HCT116 (cell line): ENCODE measurements around the gene JAK1. TPM values are rescaled to one million over a fixed set of nuclear protein-coding genes. Genes with fewer than 3 reads are reported as not detected.

Experiments used
- ATAC-seq: fragments of 200-7000 bp; cut with Tn5 transposase; 2 replicates; pipeline ENCODE4 v1.9.1; 2020; ENCODE audit warnings: mild to moderate bottlenecking, moderate library complexity
- BruUV-seq: library from RNA; stranded (reverse); fragments of 400-500 nt; replicated peaks from 2 replicates; lab custom pipeline; 2021; lab: Mats Ljungman, UMichigan
- CTCF ChIA-PET: fragments of 300-600 bp; sonication (Branson Sonifier 250); formaldehyde crosslinking; loops from one replicate; lab custom pipeline; 2021; ENCODE audit warnings: antibody characterized with exemption; lab: Charles Lee
- POLR2A ChIA-PET: fragments of 300-600, 350-600 bp; sonication (Branson Sonifier 250); formaldehyde crosslinking; loops from one replicate; lab custom pipeline; 2021; ENCODE audit warnings: antibody characterized with exemption; lab: Charles Lee
- RAD21 ChIA-PET, 2 experiments: fragments of 300-600 bp; sonication (Branson Sonifier 250); formaldehyde crosslinking; loops; one replicate each; lab custom pipeline; 2023; ENCODE audit warnings: low total read pairs in 2 of 2; ENCODE audit not compliant: uncharacterized antibody in 2 of 2, unreplicated experiment in 2 of 2, low non-redundant PET in 1 of 2; lab: Charles Lee
- DNase-seq: peaks from one replicate; pipeline ENCODE4 v3.0.0-alpha.2; 2010; ENCODE audit warnings: low read depth, low spot score
- H2AFZ ChIP-seq: fragments of 200-600 bp; shearing (Covaris generic), sonication (generic); 2 replicates; pipeline ENCODE4 v1.6.1; 2017; ENCODE audit warnings: low read depth, mixed run types, mixed read lengths, antibody characterized with exemption, low read length; ENCODE audit not compliant: poor library complexity, severe bottlenecking
- H3K27ac ChIP-seq: 2 replicates; pipeline ENCODE4 v1.5.1; 2012; ENCODE audit warnings: low read depth, low read length
- H3K27me3 ChIP-seq: fragments of 200-600 bp; sonication (generic); 2 replicates; pipeline ENCODE4 v1.6.1; 2016; ENCODE audit warnings: mixed run types, low read length, mixed read lengths; ENCODE audit not compliant: insufficient read depth
- H3K36me3 ChIP-seq, 2 experiments: fragments of 200-500 bp in 1 of 2; fragments of 200-600 bp in 1 of 2; sonication (Bioruptor generic) in 1 of 2; sonication (generic) in 1 of 2; 2 replicates each; pipeline versions ENCODE4 v1.5.1 to v1.6.1; 2014 to 2016; ENCODE audit warnings: low read length in 2 of 2, inconsistent platforms in 1 of 2, mixed read lengths in 1 of 2, mixed run types in 1 of 2; ENCODE audit not compliant: insufficient read depth in 2 of 2, control insufficient read depth in 1 of 2
- H3K4me1 ChIP-seq, 2 experiments: fragments of 200-600 bp in 1 of 2; sonication (generic) in 1 of 2; 2 replicates each; pipeline versions ENCODE4 v1.5.1 to v1.6.1; 2012 to 2017; ENCODE audit warnings: low read length in 2 of 2, inconsistent platforms in 1 of 2, mild to moderate bottlenecking in 1 of 2, mixed read lengths in 1 of 2, mixed run types in 1 of 2, moderate library complexity in 1 of 2; ENCODE audit not compliant: insufficient read depth in 2 of 2, control insufficient read depth in 1 of 2
- H3K4me2 ChIP-seq: fragments of 200-600 bp; sonication (generic); 2 replicates; pipeline ENCODE4 v1.6.1; 2017; ENCODE audit warnings: mixed run types, low read length, mixed read lengths
- H3K4me3 ChIP-seq, 2 experiments: fragments of 200-600 bp in 1 of 2; sonication (generic) in 1 of 2; replicated peaks in 1 of 2; 2 replicates each; pipeline ENCODE4 v1.5.1; 2011 to 2016; ENCODE audit warnings: low read length in 2 of 2, control low read depth in 1 of 2, low read depth in 1 of 2, mild to moderate bottlenecking in 1 of 2, mixed read lengths in 1 of 2, mixed run types in 1 of 2
- H3K79me2 ChIP-seq: fragments of 200-600 bp; sonication (generic); 2 replicates; pipeline ENCODE4 v1.6.1; 2017; ENCODE audit warnings: mild to moderate bottlenecking, mixed run types, low read length, moderate library complexity, mixed read lengths; ENCODE audit not compliant: insufficient read depth
- H3K9ac ChIP-seq: fragments of 200-600 bp; sonication (generic); 2 replicates; pipeline ENCODE4 v1.6.1; 2016; ENCODE audit warnings: low read length, mixed read lengths
- H3K9me2 ChIP-seq: fragments of 200-600 bp; sonication (generic), shearing (Covaris generic); 2 replicates; pipeline ENCODE4 v1.6.1; 2017; ENCODE audit warnings: mixed run types, mild to moderate bottlenecking, moderate library complexity; ENCODE audit not compliant: insufficient read depth
- H3K9me3 ChIP-seq, 2 experiments: fragments of 200-500 bp in 1 of 2; fragments of 200-600 bp in 1 of 2; sonication (Bioruptor generic) in 1 of 2; sonication (generic) in 1 of 2; 2 replicates each; pipeline ENCODE4 v1.6.1; 2014 to 2017; ENCODE audit warnings: low read length in 2 of 2, mixed read lengths in 2 of 2, inconsistent platforms in 1 of 2, low read depth in 1 of 2, mild to moderate bottlenecking in 1 of 2, mixed run types in 1 of 2, moderate library complexity in 1 of 2; ENCODE audit not compliant: control insufficient read depth in 1 of 2, insufficient read depth in 1 of 2
- H4K20me1 ChIP-seq: fragments of 200-600 bp; sonication (generic), shearing (Covaris generic); 2 replicates; pipeline ENCODE4 v1.6.1; 2017; ENCODE audit warnings: mixed run types, mild to moderate bottlenecking, moderate library complexity; ENCODE audit not compliant: insufficient read depth
- CTCF ChIP-seq, 3 experiments: fragments of 200-600 bp in 1 of 3; sonication (generic) in 1 of 3; IDR thresholded peaks in 2 of 3; conservative IDR thresholded peaks in 1 of 3; 2 replicates each; pipeline ENCODE4 v1.5.1; 2012 to 2017; ENCODE audit warnings: low read depth in 2 of 3, low read length in 2 of 3, antibody characterized with exemption in 1 of 3, borderline replicate concordance in 1 of 3, control low read depth in 1 of 3, mild to moderate bottlenecking in 1 of 3, mixed read lengths in 1 of 3, mixed run types in 1 of 3, moderate library complexity in 1 of 3; ENCODE audit not compliant: insufficient read depth in 1 of 3
- MAX ChIP-seq: IDR thresholded peaks from 2 replicates; pipeline ENCODE4 v1.6.1; 2012
- POLR2AphosphoS5 ChIP-seq: IDR thresholded peaks from 2 replicates; pipeline ENCODE4 v1.6.1; 2011; ENCODE audit warnings: mild to moderate bottlenecking, low read depth, low read length, moderate library complexity
- RAD21 ChIP-seq: IDR thresholded peaks from 2 replicates; pipeline ENCODE4 v1.6.1; 2012; ENCODE audit warnings: low read depth, mild to moderate bottlenecking
- REST ChIP-seq: IDR thresholded peaks from 2 replicates; pipeline ENCODE4 v1.6.1; 2012; ENCODE audit warnings: low read depth
- SIN3A ChIP-seq: IDR thresholded peaks from 2 replicates; pipeline ENCODE4 v1.6.1; 2012; ENCODE audit warnings: low read depth
- SP1 ChIP-seq: IDR thresholded peaks from 2 replicates; pipeline ENCODE4 v1.6.1; 2012; ENCODE audit warnings: low read depth
- TCF7L2 ChIP-seq: IDR thresholded peaks from 2 replicates; pipeline ENCODE4 v1.7.0; 2011; ENCODE audit warnings: borderline replicate concordance, inconsistent platforms; ENCODE audit not compliant: insufficient read depth, insufficient read length; ENCODE audit errors: extremely low read depth
- ZBTB33 ChIP-seq: IDR thresholded peaks from 2 replicates; pipeline ENCODE4 v1.6.1; 2011; ENCODE audit warnings: mild to moderate bottlenecking, low read length, moderate library complexity; ENCODE audit not compliant: insufficient replicate concordance; ENCODE audit errors: extremely low read depth
- intact Hi-C: fragments of 100-400 bp; cut with micrococcal nuclease; formaldehyde crosslinking; loops from 2 replicates; pipeline ENCODE4 v1.10.0; 2022
- total RNA-seq: library from RNA; stranded (reverse); gene quantifications from one replicate; pipeline ENCODE4 v1.2.1, GENCODE V29; 2021; ENCODE audit not compliant: unreplicated experiment

Gene JAK1
- total RNA-seq, 1 experiment from 2014 or later = 53.2 TPM

- no peak for ATAC-seq
- BruUV-seq = no TSS peak
- CTCF ChIA-PET = interaction anchor here (1.4 kb wide), 1 partner anchor 11 kb away, joined by 3 read pairs; no protein-coding TSS in a partner anchor
- Histone ChIP-seq H3K9ac (no peak overlapping the region), H2AFZ (no peak overlapping the region), H3K27ac (no peak overlapping the region), H3K4me2 (no peak overlapping the region), H3K4me3 (no peak overlapping the region), H3K27me3 (no peaks in the 10 kb centered on the region), H3K9me3 (no peaks in the 10 kb centered on the region), H3K4me1 (no peaks in the 10 kb centered on the region), H3K9me2 (no peaks in the 10 kb centered on the region), H3K36me3 (no peaks in the 10 kb centered on the region), H4K20me1 (no peaks in the 10 kb centered on the region), H3K79me2 (no peaks in the 10 kb centered on the region)
- RAD21 ChIA-PET = no interaction called here
- TF ChIP-seq RAD21 (no peak), MAX (no peak), POLR2AphosphoS5 (no peak), CTCF (IDR thresholded peaks at IDR 0.05 in 2 of 3, conservative IDR thresholded peaks at IDR 0.05 in 1 of 3; ENCODE audit: borderline replicate concordance in 1 of 3, insufficient read depth in 1 of 3, low read depth in 2 of 3, low read length in 2 of 3) (no peak), REST (no peak), SP1 (no peak), ZBTB33 (no peak), TCF7L2 (no peak), SIN3A (no peak)
- DNase-seq = no peak
- intact Hi-C loops = no loop called here
- POLR2A ChIA-PET = no interaction called here
These were observed 42.8 kb upstream of the JAK1 start for GRCh38 chr1:65009176-65009575.
